ENCODE measurements around the gene C17orf114.
A peak's percentile ranks its signal among the peaks of the same experiment; 100 is the strongest.

The C17orf114 gene

GRCh38 chr17:4823373-4824089 lies 21.4 kb upstream of the C17orf114 start:
- no peak for DNase-seq (ENCODE audit: low spot score)

GRCh38 chr17:4822835-4823234 lies 20.7 kb upstream of the C17orf114 start:
- no peak for DNase-seq (ENCODE audit: low spot score)

- DNase-seq (ENCODE audit: low spot score) = no peak
Observed at GRCh38 chr17:4818276-4818675, 16.1 kb upstream of the C17orf114 start.

- no peak for DNase-seq (ENCODE audit: low spot score)
Observed at GRCh38 chr17:4816826-4817225, 14.7 kb upstream of the C17orf114 start.

GRCh38 chr17:4815043-4815675 lies 13.0 kb upstream of the C17orf114 start:
- DNase-seq (ENCODE audit: low spot score) = no peak

GRCh38 chr17:4812690-4813089 lies 10.6 kb upstream of the C17orf114 start:
- no peak for DNase-seq (ENCODE audit: low spot score)

GRCh38 chr17:4811471-4811870 lies 9.3 kb upstream of the C17orf114 start:
- DNase-seq (ENCODE audit: low spot score) = no peak

GRCh38 chr17:4810696-4811290 lies 8.7 kb upstream of the C17orf114 start:
- DNase-seq (ENCODE audit: low spot score) = no peak

GRCh38 chr17:4808378-4808767 lies 6.2 kb upstream of the C17orf114 start:
- no peak for DNase-seq (ENCODE audit: low spot score)

- no peak for DNase-seq (ENCODE audit: low spot score)
Observed at GRCh38 chr17:4807605-4808377, 5.7 kb upstream of the C17orf114 start.

GRCh38 chr17:4806777-4807604 lies 4.9 kb upstream of the C17orf114 start, which contains the start of gene PLD2:
Gene PLD2, plus strand, starts transcription at chr17:4807152. Its CDS starts 621 bp downstream, at chr17:4807773.
- peak; percentile 86 for DNase-seq (ENCODE audit: low spot score)

- no peak for DNase-seq (ENCODE audit: low spot score)
Observed at GRCh38 chr17:4806456-4806776, 4.3 kb upstream of the C17orf114 start.

- no peak for DNase-seq (ENCODE audit: low spot score)
Observed at GRCh38 chr17:4800462-4801196, 1.5 kb downstream of the C17orf114 start.

GRCh38 chr17:4796552-4796920 lies 5.6 kb downstream of the C17orf114 start:
- DNase-seq (ENCODE audit: low spot score) = no peak

GRCh38 chr17:4795168-4795567 lies 7.0 kb downstream of the C17orf114 start:
- no peak for DNase-seq (ENCODE audit: low spot score)

- DNase-seq (ENCODE audit: low spot score) = no peak
Observed at GRCh38 chr17:4790705-4791088, 11.4 kb downstream of the C17orf114 start.

GRCh38 chr17:4789951-4790704 lies 12.0 kb downstream of the C17orf114 start:
- DNase-seq (ENCODE audit: low spot score) = peak; percentile 80

GRCh38 chr17:4789701-4789950 lies 12.5 kb downstream of the C17orf114 start:
- no peak for DNase-seq (ENCODE audit: low spot score)

GRCh38 chr17:4788807-4789700 lies 13.1 kb downstream of the C17orf114 start, which contains the start of gene GLTPD2:
Gene GLTPD2, plus strand, starts transcription at chr17:4788964. Its CDS starts 48 bp downstream, at chr17:4789012.
- DNase-seq (ENCODE audit: low spot score) = no peak

Measured in CD4-positive, alpha-beta T cell treated with Interleukin-6 at 100 ng/mL for 8 hours (primary cell).